ENCODE measurements around the gene IL1RAPL2.
A peak's percentile ranks its signal among the peaks of the same experiment; 100 is the strongest.
"Not testable (repeated sequence)": the region's sequence is repeated elsewhere in the genome, so short reads cannot be mapped to it uniquely, and the experiment has no call there.

The IL1RAPL2 gene

DNA sequence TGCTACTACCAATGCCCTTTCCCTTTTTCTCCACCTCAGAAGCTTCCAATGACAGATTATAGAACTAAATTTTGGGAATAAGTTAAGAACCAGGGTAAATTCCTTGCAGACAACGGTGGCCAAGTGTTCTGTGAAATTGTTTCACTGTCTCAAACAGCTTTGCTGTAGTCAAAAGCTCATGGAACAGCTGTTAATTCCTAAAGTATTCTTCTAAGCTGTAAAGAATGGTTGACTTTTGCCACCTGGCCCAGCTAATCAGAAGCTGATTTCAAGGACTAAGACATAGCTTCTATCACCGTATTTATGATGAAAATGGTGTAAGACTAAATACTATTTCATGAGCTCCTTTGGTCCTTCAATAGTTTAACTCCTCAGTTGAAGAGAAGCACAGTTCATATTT lies 297.5 kb downstream of the IL1RAPL2 start:
- FAIRE-seq = no peak

DNA sequence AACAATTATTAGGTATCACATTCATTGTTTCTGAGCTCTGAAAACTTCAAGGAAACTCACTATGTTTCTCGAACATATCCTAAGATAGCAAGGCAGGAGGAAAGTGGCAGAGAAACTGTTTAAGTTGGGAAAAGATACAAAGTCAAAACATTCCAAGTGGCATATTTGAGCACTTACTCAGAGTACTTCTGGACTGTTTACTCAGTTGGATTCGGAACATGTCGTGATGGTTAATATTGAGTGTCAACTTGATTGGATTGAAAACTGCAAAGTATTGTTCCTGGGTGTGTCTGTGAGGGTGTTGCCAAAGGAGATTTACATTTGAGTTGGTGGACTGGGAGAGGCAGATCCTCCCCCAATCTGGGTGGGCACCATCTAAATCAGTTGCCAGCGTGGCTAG lies 298.3 kb downstream of the IL1RAPL2 start:
- no peak for FAIRE-seq

DNA sequence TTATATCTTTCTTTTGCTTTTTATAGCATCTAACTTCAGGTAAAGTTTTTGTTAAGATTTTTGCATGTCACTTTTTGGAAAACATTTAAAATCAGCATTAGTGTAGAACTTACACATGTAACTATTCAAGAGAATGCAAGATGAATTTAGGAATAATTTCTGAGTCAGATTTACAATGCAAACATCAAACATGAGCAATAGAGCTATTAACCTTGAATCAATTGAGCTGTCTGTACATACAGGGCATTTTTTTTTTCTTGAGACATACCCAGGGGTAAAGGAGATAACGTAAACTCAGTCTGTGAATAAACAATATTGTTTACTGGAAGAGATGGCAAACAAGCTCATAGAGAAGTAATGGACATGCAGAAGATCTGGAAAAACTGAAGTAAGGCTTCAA lies 311.5 kb downstream of the IL1RAPL2 start:
- no peak for FAIRE-seq

DNA sequence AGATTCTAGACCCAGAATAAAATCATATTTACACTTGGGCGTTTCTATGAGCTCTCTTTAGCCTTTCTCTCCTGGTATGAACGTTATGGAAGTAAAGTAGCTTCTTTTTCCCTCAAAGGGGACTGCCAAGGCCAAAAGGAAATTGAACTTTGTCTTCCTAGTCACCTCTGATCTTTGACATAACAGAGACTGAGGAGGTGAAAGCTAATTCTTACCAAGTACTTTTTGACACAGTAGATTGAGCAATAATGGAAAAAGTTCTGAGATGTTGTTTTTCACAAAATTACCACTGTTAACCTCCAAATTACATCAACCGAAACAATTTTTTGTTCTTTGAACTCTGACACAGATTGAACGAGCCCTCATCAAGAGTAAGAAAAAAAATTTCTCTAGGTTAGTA lies 336.1 kb downstream of the IL1RAPL2 start:
- FAIRE-seq = no peak

DNA sequence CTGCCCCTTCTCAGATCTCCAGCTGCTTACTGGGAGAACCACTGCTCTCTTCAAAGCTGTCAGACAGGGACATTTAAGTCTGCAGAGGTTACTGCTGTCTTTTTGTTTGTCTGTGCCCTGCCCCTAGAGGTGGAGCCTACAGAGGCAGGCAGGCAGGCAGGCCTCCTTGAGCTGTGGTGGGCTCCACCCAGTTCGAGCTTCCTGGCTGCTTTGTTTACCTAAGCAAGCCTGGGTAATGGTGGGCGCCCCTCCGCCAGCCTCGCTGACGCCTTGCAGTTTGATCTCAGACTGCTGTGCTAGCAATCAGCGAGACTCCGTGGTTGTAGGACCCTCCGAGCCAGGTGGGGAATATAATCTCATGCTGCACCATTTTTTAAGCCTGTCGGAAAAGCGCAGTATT lies 343.7 kb downstream of the IL1RAPL2 start:
- FAIRE-seq = not testable (repeated sequence)

DNA sequence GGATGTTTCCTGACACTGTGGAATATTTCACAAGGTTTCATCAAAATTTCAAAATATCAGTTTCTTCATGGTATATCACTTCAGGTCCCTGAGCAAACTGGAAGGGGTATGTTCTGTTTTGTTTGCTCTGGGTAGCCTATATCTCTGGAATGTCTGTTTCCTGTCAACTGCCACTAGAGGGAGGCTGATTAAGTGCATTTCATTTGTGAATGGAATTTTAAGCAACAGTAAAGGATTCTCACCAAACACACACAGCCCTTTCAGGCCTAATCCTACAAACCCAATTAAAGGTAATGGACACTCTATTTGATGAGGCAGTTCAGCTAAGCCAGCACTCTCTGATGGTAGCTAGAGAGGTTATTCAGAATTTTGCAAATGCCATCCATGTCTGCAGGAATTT lies 347.3 kb downstream of the IL1RAPL2 start:
- no peak for FAIRE-seq

DNA sequence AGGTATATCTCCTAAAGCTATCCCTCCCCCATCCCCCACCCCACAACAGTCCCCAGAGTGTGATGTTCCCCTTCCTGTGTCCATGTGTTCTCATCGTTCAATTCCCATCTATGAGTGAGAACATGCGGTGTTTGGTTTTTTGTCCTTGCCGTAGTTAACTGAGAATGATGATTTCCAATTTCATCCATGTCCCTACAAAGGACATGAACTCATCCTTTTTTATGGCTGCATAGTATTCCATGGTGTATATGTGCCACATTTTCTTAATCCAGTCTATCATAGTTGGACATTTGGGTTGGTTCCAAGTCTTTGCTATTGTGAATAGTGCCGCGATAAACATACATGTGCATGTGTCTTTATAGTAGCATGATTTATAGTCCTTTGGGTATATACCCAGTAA lies 348.7 kb downstream of the IL1RAPL2 start:
- FAIRE-seq = not testable (repeated sequence)

DNA sequence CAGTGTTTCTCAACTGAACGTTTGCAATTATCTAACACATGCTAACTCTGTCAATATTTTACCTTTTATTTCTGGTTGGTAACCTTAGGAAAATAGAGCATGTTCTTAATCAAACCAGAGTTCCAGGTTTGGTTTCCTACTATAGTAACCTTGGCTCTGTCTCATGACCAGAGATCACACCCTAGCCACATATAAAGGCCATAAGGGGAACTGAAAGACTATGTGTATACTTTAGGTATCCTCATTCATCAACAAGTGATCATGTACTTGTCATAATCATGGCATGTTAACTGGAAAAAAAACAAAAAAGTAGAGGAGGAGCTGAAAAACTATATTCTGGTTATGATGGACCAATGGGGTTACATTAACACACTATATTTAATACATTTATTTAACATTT lies 352.1 kb downstream of the IL1RAPL2 start:
- FAIRE-seq = no peak

DNA sequence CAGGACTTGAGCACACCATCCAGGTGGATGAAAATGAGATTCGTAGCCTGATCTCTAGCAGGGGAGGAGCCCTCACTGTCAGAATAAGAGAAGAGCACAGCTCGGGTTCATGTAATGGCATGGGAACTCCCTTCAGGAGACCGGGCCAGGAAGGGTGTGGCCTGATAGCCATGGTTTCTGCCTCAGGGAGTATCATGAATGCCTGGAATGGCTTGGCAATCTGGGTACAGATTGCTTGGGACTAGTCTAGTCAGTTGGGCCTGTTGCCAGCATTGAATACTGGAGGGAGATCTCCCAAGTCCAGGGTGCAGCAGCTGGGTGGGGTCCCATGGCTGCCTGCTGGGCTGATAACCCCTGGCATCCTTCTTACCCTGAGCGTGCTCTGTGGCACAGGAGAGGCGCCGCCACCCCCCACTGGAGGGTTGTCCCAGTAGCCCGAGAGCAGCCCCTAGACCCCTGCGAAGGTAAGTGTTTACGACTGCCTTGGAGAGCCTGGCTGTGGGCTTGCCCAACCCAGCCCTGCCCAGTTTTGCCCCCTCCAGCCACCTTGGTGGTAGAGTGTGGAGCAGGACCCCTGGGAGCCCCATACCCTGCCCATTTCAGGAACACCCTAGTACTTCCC lies 355.7 kb downstream of the IL1RAPL2 start:
- no peak for FAIRE-seq

DNA sequence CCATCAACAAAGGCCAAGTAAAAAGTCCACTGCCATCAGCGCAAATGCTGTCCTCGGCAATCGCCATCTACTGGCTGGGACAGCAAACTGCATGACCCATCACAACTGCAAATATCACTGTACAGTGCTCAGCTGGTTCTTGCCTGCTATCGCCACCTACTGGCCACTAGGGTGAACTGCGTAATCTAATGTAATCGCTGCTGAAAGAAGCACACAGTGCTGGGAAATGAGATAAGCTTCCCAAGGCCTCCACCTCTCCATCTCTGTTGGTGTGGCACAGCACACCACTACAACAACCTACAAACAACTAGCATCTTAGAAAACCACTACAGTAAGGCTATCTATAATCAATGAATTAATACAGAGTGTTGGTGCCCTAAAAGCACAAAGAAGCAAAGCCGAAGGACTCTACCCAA lies 356.2 kb downstream of the IL1RAPL2 start:
- FAIRE-seq = no peak

DNA sequence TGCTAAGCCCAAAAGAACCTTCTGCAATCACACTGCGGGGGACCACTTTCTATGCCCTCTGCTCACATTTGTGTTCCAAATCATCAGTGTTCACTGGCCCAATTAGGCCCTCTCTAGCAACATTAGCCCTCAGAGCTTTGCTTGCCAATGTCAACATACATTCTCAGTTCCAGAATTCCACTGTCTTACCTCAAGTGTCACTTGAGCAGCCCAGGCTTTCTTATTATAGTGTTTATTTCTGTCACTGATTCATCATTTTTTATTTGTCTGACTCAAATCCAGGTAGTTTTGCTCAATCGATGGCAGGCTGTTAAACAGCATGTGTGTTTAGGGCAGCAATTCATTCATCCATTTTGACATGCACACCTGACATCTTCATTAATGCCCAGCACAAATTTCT lies 363.3 kb downstream of the IL1RAPL2 start:
- no peak for FAIRE-seq

DNA sequence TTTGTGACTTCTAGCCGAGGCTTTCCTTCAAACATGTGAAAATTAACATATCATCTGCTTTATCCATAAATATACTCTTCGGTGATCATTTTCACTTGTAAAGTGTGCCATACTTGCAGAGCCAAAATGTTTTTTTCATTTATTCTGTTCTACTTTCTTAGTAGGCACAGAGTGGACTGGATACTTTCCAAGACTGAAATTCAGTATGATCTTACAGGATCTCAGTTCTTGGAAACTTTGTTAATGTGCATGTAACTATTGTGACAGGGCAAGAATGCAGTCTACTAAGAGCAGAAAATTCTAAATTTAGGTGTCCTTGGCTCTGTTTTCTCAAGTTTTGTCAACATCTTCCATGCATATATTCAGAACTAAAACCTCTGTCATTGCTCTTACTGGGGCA lies 369.6 kb downstream of the IL1RAPL2 start:
- no peak for FAIRE-seq

DNA sequence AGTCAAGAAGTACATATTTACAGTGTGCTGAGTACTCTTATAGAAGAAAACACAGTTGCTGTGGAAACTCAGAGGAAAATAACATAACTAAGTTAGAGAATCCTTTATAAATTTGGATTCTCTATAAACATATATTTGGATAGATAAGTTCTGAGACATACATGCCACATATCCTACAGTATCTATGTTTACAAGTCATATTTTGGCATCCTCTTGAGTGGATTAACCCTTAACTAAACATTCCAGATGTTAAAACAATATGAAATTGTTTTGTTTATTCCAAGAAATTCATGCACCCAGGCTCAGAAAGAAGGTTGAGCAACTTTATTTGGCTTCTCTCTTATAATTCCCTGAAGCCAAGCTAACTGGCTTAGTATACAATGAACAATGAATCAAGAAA lies 387.3 kb downstream of the IL1RAPL2 start:
- FAIRE-seq = no peak

DNA sequence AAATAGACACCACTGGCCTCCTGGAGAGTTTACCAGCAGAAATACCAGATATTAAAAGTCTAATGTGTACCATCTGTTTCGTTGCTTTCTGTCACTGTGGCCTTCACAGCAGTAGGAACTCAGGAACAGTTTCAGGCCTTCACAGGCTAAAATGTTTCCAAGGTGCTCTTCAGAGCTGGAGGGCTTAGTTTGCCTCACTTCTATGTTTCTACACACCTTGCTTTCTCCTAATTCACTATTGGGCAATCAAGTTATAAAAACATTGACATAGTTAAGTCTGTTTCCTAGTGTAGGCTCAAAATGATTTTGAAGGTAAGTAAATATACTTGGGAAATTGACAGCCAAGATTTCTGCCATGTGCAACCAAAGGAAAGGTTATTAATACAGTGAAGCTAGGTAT lies 395.9 kb downstream of the IL1RAPL2 start:
- no peak for FAIRE-seq

DNA sequence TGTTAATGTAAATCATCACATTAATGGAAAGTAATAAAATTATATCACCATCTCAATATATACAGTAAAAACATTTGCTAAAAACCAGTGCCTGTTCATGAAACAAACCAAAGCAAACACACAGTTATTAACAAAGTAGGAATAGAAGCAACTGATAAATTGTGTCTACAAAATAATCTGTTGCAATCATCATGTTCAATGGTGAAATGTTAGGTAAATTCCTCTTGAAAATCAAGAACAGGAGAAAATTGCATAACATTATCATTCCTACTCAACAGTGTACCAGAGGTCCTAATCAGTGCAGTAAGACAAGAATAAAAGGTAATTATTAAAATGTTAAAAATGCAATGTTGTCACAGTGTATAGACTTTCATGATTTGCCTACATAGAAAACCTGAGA lies 402.2 kb downstream of the IL1RAPL2 start:
- peak; percentile 45 for FAIRE-seq

DNA sequence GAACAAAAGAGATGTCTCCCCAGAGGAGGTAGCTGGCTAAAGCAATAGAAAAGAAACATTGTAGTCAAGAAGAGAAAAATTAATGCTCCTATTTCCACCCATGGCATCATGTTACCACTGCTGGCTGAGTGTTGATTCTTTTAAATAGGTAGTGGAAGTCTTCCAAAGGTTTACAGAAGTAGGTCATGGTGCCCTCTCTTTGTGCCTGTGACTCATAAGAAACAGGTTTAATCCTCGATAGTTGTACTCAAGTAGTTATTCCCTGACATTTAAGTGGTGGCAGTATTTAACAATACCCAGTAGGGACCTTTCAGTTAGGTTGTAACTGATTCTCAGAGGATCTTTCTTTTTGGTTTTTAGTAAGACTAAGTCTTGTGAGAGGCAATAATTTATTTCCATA lies 406.7 kb downstream of the IL1RAPL2 start:
- no peak for FAIRE-seq

DNA sequence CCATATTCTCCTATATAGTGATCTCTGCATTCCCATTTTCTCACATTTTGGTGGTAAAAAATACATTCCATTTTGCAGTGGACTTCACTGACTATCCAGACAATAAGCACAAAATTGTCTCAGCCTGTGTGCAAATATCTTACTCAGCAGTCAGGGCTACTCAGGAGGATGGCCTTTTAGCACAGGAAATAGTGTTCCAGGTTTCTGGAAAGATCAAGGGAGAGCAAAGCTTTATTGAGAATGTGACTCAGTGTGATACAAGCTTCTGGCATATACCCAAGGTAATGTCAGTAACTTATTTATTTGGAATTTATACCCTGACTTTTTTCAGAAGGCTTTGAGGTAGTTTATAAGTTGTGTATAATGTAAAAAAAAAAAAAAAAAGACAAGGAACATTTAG lies 421.1 kb downstream of the IL1RAPL2 start:
- no peak for FAIRE-seq

DNA sequence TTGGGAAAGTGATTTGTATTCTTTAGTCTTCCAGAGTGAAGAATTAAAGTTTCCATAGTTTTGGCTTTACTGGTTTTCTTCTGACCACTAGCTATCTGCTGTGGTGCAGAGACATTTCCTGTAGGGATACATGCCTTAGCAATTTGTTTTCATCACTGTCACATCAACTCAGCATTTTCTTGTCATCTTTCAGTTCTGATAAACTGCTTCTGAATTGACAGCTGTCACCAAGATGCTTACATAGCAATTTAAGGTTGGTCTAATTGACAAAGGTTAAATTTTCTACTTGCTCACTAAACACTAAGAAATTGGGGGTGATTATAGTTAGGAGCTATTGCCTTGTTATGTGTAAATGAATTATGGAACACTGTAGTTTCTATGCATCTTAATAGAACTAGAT lies 422.0 kb downstream of the IL1RAPL2 start:
- FAIRE-seq = no peak

DNA sequence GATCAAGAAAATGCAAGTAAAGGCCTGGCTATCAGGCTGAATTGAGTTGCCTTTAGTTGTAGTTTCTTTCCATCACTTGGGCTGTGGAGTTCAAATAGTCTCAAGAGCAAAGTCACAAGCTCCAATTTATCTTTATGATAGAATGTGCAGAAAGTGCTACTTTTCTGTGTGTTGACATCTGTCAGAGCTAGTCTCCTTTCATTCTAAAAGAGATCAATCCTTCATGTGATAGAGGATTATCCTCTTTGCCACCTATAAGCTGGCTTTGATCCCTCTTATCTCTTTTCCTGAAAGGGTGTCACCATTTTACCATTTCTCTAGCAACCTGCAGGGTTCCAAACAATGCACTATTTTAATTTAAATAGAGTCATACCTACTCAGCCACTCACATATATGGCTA lies 429.5 kb downstream of the IL1RAPL2 start:
- FAIRE-seq = no peak

DNA sequence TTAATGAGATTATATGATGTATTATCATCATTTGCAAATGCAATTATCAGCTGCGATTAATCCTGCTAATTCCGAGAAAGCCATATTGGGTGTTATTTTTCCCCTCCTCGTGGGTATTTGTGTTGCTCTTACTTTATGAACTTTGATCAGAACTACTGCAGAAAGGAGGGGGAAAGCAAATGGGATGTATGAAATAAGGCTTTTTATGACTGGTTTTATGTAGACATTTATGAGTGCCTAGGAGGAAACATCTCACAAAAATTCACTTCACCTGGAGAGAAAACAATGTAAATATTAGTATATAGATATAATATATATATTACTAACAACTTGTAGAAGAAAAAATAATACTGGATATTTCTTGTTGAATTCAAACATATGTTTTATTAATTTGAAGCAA lies 440.1 kb downstream of the IL1RAPL2 start:
- peak; percentile 55 for FAIRE-seq

DNA sequence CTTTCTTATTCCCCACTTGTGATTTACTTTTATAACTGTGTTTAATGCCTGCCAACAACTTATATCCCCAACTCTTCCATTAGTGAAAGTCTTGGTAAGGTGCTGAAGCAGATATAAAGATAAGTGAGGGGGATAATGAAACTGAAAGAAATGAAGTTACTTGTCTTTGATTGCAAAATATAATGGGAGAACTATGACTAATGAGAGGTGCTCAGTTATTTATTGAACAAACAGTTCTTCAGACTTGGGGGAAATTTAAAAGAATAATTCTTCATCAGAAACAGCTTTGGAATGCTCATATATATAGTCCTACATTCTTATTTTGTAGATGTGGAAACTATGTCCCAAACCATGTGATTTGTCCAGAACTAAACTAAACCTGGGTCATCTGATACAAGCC lies 441.0 kb downstream of the IL1RAPL2 start:
- FAIRE-seq = peak; percentile 43

DNA sequence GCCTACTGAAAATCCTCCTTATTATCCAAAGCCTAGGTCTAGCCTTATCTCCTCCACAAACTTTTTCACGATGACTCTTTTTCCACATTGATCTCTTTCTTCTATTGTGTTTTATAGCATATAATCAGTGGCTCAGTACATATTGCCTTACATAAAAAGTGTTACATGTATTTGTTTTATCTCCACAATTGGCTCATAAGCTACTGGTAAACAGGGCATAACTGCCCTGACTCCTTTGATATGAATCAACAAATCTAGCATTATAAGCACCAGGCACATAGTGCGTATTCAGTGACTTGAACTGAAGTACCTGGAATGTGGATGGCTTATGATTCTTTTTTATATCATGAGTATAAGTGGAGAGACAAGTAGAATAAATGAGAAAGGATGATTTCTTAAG lies 447.7 kb downstream of the IL1RAPL2 start:
- FAIRE-seq = no peak

DNA sequence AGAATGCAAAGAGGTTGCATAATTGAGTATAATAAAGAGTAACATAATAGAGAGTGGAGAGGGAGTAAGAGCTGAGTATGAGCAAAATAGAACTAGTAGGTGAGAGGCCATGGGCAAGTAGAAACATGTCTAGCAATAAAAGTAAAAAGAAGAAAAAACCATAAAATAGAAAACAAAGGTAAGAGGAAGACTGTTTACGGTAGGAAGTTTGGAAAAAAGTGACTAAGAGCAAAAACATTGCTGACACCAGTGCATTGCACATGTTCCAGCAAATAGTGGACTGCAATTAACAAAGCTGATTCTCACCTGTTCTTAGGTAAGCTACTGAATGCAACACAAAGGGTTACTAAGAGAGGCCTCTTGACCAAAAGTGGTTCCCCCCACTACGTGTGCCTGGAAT lies 451.6 kb downstream of the IL1RAPL2 start:
- FAIRE-seq = no peak

DNA sequence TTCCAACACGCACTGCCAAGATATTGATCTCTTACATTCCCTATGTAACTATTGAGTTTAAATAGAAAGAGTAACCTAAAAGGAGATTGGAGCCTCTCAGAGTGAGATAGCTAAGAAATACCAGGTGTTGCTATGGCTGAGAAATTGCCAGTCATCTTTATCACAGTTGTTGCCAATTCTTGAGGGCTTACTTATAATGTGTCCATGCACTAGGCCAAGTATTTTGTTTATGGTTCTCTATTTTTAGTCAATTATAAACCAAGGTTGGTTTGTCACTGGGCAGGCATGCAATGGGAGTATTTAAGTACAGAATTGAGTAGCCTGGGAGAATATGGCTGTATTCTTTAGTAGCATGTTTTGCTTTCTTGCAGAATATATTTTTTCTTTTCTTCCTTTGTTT lies 452.9 kb downstream of the IL1RAPL2 start:
- FAIRE-seq = peak; percentile 36

DNA sequence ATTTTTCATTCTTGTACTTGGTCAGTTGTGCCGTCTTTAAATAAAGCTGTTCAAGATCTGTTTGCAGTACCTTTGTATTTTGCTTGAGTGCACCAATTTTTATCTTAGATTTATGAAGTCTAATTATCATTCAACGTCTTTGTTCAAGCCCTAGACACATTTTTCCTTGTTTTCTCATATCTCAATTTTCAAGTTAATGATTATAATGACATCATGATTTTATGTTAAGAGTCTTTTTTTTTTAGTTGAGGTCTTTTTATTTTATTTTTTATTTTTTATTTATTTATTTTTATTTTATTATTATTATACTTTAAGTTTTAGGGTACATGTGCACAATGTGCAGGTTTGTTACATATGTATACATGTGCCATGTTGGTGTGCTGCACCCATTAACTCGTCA lies 463.0 kb downstream of the IL1RAPL2 start:
- peak; percentile 91 for FAIRE-seq
